Neural crest cell (in vitro differentiated cells): ENCODE results near the gene IGF2R. TPM values are rescaled to one million over a fixed set of nuclear protein-coding genes. Genes with fewer than 3 reads are reported as not detected.
A peak's percentile ranks its signal among the peaks of the same experiment; 100 is the strongest.
"Not testable (repeated sequence)": the region's sequence is repeated elsewhere in the genome, so short reads cannot be mapped to it uniquely, and the experiment has no call there.

ENCODE experiments used
- DNase-seq: peaks from one replicate; pipeline ENCODE4 v3.0.0; 2021; ENCODE audit warnings: low read depth, mixed read lengths, low spot score
- H3K27ac Mint-ChIP-seq: one replicate; pipeline ENCODE4 v1.8.0; 2021; ENCODE audit warnings: mild to moderate bottlenecking, mixed read lengths; ENCODE audit not compliant: unreplicated experiment
- H3K27me3 Mint-ChIP-seq: 2 replicates; pipeline ENCODE4 v1.8.0; 2021; ENCODE audit warnings: low read depth, mild to moderate bottlenecking, mixed read lengths
- H3K36me3 Mint-ChIP-seq: 2 replicates; pipeline ENCODE4 v1.8.0; 2021; ENCODE audit warnings: low read depth, mild to moderate bottlenecking, mixed read lengths
- H3K4me1 Mint-ChIP-seq: 2 replicates; pipeline ENCODE4 v1.8.0; 2021; ENCODE audit warnings: mixed read lengths
- H3K4me3 Mint-ChIP-seq: one replicate; pipeline ENCODE4 v1.8.0; 2021; ENCODE audit warnings: mild to moderate bottlenecking, mixed read lengths
- H3K9me3 Mint-ChIP-seq: 2 replicates; pipeline ENCODE4 v1.8.0; 2021; ENCODE audit warnings: mixed read lengths
- total RNA-seq: library from RNA; stranded (reverse); gene quantifications from 2 replicates; pipeline ENCODE4 v1.2.1, GENCODE V29; 2021
- TF ChIP-seq, protein P1 (sequence below): fragments of 200-600 bp; sonication (generic); conservative IDR thresholded peaks from 2 replicates; pipeline ENCODE4 v1.5.0; 2021; ENCODE audit warnings: antibody characterized with exemption, mild to moderate bottlenecking

IGF2R gene
- total RNA-seq, 1 donor from 2014 or later: 97.3 TPM

GRCh38 chr6:160137130-160137988, 168.5 kb downstream of the IGF2R start:
- TF ChIP-seq, protein P1, sequence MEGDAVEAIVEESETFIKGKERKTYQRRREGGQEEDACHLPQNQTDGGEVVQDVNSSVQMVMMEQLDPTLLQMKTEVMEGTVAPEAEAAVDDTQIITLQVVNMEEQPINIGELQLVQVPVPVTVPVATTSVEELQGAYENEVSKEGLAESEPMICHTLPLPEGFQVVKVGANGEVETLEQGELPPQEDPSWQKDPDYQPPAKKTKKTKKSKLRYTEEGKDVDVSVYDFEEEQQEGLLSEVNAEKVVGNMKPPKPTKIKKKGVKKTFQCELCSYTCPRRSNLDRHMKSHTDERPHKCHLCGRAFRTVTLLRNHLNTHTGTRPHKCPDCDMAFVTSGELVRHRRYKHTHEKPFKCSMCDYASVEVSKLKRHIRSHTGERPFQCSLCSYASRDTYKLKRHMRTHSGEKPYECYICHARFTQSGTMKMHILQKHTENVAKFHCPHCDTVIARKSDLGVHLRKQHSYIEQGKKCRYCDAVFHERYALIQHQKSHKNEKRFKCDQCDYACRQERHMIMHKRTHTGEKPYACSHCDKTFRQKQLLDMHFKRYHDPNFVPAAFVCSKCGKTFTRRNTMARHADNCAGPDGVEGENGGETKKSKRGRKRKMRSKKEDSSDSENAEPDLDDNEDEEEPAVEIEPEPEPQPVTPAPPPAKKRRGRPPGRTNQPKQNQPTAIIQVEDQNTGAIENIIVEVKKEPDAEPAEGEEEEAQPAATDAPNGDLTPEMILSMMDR: no peak
- H3K27ac Mint-ChIP-seq: no peak overlapping the region
- no peaks in the 10 kb centered on the region for H3K9me3 Mint-ChIP-seq
- no peak overlapping the region for H3K4me3 Mint-ChIP-seq
- no peaks in the 10 kb centered on the region for H3K27me3 Mint-ChIP-seq
- H3K36me3 Mint-ChIP-seq: no peaks in the 10 kb centered on the region
- H3K4me1 Mint-ChIP-seq: peaks cover 8% of the 10 kb centered on the region
- DNase-seq: no peak

DNA sequence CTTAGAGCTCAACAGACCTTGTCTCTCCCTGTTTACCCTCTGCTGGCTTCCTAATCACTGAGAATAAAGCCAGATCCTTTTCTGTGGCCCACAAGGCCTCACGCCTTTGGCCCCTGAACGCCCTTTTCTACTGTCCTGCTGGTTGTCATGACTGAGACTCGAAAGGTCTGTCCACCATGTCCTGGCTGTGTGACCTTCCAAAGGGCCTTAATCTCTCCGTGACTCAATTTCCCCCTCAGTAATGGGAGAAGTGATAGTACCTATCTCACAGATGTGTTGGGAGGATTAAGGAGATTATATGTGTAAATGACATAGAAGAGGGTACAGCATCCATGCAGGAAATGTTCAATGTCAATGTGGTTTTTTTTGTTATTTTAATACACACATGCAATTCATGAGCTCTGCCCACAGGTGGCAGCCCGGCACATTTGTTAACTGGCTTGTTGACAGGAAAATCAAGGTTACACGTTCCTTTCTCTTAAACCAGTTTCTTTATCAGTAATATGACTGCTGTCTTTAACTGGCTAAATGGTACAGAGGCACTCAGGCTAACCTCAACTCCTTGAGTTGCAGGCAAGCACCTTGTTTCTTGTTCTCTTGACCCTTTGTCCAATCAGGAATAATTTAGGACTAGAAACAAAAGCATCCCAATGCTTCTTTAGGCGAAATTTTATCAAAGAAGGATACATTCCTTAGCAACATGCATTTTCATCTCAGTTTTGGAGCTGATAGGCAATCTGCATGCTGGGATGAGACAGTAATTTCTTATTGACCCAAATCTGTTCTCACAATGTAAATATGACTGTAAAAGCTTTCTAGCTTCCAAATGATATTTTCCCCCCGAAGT, 169.3 kb downstream of the IGF2R start:
- Mint-ChIP-seq H3K4me1 (peaks cover 8% of the 10 kb centered on the region), H3K27me3 (no peaks in the 10 kb centered on the region), H3K4me3 (no peak overlapping the region), H3K36me3 (no peaks in the 10 kb centered on the region), H3K9me3 (no peaks in the 10 kb centered on the region), H3K27ac (peak overlapping the region; percentile 57)
- TF ChIP-seq, protein P1: peak; percentile 89
- DNase-seq: peak; percentile 57

- Mint-ChIP-seq H3K27ac (peak overlapping the region; percentile 57), H3K27me3 (no peaks in the 10 kb centered on the region), H3K4me1 (peaks cover 8% of the 10 kb centered on the region), H3K36me3 (peaks cover 3% of the 10 kb centered on the region), H3K9me3 (no peaks in the 10 kb centered on the region), H3K4me3 (no peak overlapping the region)
- TF ChIP-seq, protein P1: no peak
- no peak for DNase-seq
These were observed 170.0 kb downstream of the IGF2R start for GRCh38 chr6:160138839-160139419.

GRCh38 chr6:160139420-160139851, 170.6 kb downstream of the IGF2R start:
- Mint-ChIP-seq H3K4me1 (peaks cover 8% of the 10 kb centered on the region), H3K27ac (no peak overlapping the region), H3K4me3 (no peak overlapping the region), H3K9me3 (peaks cover 2% of the 10 kb centered on the region), H3K27me3 (no peaks in the 10 kb centered on the region), H3K36me3 (peaks cover 5% of the 10 kb centered on the region)
- TF ChIP-seq, protein P1: no peak
- no peak for DNase-seq

DNA sequence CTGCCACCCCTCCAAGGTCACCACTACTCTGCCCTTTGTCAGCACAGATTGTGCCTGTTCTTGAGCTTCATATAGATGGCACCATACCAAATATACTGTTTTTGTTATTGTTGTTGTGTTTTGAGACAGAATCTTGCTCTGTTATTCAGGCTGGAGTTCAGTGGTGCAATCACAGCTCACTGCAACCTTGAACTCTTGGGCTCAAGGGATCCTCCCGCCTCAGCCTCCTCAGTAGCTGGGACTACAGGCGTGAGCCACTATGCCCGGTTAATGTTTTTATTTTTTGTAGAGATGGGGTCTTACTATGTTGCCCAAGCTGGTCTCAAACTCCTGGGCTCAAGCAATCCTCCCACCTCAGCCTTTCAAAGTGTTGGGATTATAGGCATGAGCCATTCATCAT, 171.6 kb downstream of the IGF2R start:
- not testable (repeated sequence) for H3K9me3 Mint-ChIP-seq

More for the DNA sequence above, 171.6 kb downstream of the IGF2R start:
- not testable (repeated sequence) for H3K27ac Mint-ChIP-seq, H3K36me3 Mint-ChIP-seq, DNase-seq, H3K4me1 Mint-ChIP-seq, H3K4me3 Mint-ChIP-seq, H3K27me3 Mint-ChIP-seq
